Activated T-cell treated with anti-CD3 and anti-CD28 coated beads, Interleukin-2, amount 50 U/mL, for 4 hours (primary cell): ENCODE results near the gene C2CD2. TPM values are rescaled to one million over a fixed set of nuclear protein-coding genes. Genes with fewer than 3 reads are reported as not detected.

ENCODE experiments used
- total RNA-seq, 3 donors: library from RNA; stranded (reverse); gene quantifications; one replicate each; pipeline ENCODE4 v1.2.1, GENCODE V29; 2021

Gene C2CD2
- total RNA-seq, 3 donors from 2014 or later = 1.6 to 7.4 (median 4.3) TPM

Other genes with a start within 250 kb of the C2CD2 start
- under 1 TPM; 0.13 to 0.20 (median 0.19) TPM for gene RIPK4, start 187.0 kb downstream of the C2CD2 start, total RNA-seq
- gene PRDM15, start 74.7 kb downstream of the C2CD2 start, total RNA-seq = 10 to 100 TPM; 10.4 to 11.7 (median 11.4) TPM
- 10 to 100 TPM; 25.6 to 33.7 (median 27.2) TPM for gene ZBTB21, start 56.3 kb upstream of the C2CD2 start, total RNA-seq
- gene UMODL1, start 117.3 kb upstream of the C2CD2 start, total RNA-seq = not detected